Sigmoid colon (tissue), 4 donors: ENCODE measurements around the gene TMED10.

Experiments used
- EP300 ChIP-seq, 4 donors: sonication (generic); formaldehyde crosslinking; IDR thresholded peaks; one replicate each; pipeline ENCODE4 v1.6.1; 2017; ENCODE audit warnings: antibody characterized with exemption in 4 of 4
- POLR2A ChIP-seq, 2 donors: fragments of 450-650 bp; IDR thresholded peaks; one replicate each; pipeline ENCODE4 v1.6.1; 2016; ENCODE audit warnings: antibody characterized with exemption in 2 of 2, mild to moderate bottlenecking in 2 of 2, moderate library complexity in 2 of 2
- POLR2AphosphoS5 ChIP-seq, 4 donors: sonication (generic); formaldehyde crosslinking; IDR thresholded peaks; one replicate each; pipeline ENCODE4 v1.6.1; 2017; ENCODE audit warnings: antibody characterized with exemption in 4 of 4
- TF ChIP-seq, protein P1 (sequence below), 4 experiments: fragments of 450-650 bp in 3 of 4; fragments of 200-600 bp in 1 of 4; IDR thresholded peaks; one replicate each; pipeline ENCODE4 v1.5.1; 2016 to 2019; ENCODE audit warnings: antibody characterized with exemption in 4 of 4, mild to moderate bottlenecking in 3 of 4, moderate library complexity in 2 of 4

- TF ChIP-seq, protein P1, sequence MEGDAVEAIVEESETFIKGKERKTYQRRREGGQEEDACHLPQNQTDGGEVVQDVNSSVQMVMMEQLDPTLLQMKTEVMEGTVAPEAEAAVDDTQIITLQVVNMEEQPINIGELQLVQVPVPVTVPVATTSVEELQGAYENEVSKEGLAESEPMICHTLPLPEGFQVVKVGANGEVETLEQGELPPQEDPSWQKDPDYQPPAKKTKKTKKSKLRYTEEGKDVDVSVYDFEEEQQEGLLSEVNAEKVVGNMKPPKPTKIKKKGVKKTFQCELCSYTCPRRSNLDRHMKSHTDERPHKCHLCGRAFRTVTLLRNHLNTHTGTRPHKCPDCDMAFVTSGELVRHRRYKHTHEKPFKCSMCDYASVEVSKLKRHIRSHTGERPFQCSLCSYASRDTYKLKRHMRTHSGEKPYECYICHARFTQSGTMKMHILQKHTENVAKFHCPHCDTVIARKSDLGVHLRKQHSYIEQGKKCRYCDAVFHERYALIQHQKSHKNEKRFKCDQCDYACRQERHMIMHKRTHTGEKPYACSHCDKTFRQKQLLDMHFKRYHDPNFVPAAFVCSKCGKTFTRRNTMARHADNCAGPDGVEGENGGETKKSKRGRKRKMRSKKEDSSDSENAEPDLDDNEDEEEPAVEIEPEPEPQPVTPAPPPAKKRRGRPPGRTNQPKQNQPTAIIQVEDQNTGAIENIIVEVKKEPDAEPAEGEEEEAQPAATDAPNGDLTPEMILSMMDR (IDR thresholded peaks at IDR 0.05): no peak
- TF ChIP-seq POLR2A (IDR thresholded peaks at IDR 0.05): no peak
- no peak for TF ChIP-seq POLR2AphosphoS5 (IDR thresholded peaks at IDR 0.05)
- TF ChIP-seq EP300 (IDR thresholded peaks at IDR 0.05): no peak
Observed at GRCh38 chr14:75098682-75099081, 77.7 kb downstream of the TMED10 start.
